Stimulated activated CD8-positive, alpha-beta memory T cell treated with anti-CD3 and anti-CD28 coated beads, Interleukin-4, amount 100 ng/mL, for 48 hours (primary cell): ENCODE measurements around the gene NRG2.

Experiments used
- DNase-seq: peaks from one replicate; pipeline ENCODE4 v3.0.0-alpha.2; 2020

The NRG2 gene

DNA sequence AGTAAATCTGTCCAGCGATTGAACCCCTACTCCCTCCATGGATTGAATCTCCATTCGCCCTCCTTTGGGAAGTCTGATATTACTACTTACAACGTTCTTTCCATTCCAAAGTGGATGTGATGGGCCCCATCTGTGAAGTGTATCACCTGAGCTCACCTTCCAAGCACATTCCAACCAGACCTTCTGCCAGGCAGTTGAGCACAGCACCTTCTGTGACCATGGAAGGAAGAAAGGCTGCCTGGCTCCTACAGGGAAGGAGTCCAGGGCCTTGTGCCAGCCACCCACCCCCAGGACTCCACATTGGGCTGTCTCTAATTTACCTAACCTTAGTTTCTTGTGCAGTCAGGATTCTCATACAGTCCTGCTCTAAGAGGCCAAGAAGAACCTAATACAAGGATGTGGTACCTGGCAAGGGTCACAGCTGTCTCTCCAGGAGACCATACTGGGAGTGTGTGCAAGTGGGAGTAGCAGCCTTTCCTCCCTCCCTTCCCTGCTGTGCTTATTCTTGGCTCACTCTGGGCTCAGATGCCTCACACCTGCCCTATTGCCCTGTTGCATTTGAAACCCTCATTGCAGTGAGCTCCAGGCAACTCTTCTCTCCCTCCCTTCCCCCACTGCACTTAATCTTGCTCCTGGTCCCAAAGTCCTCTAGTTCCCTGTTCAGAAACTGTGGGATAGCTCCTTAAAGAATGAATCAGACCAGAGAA is 116.1 kb downstream of the NRG2 start:
- DNase-seq = no peak

DNA sequence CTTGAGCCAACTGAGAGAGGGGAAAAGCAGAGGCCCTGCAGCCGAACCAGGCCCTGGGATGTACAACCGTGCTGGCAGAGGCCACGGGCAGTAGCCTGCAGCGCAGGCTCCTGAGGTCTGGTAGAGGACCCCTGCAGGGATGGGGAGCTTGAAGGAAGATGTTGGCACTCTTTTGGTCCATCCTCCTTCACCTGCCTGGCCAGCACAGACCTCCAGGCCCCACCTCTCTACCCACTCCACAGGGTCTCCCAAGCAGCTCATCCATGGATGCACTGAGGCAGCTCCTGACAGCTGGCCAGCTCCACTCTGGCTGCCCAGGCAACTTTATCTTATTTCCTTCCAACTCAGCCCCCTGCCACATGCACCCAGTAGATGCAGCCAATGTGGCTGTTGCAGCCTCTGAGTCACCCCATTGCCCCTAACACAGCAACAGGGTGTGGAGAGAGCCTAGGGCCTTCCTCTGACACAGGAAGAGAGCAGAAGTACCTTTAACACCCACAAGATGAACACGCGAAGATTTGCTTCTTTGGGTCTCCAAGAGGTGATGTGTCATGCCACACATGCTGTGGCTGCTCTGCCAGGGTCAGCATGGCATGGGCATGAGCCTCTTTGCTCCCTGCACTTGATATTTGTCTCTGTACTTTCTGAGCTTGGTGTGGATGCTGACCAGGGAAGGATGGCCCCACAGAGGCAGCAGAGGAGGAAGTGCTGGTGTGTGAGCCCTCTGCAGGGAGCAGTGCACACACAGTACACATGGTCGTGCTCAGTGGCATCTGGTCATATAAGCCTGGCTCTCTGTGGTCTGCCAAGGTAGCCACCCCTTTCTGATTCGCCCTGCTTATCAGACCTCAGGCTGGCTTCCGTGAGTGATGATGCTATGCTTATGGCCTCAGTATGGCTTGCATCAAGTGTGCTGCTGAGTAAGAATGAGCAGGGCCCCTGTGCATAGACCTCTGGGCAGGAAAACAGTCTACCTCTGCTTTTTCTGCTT is 117.2 kb downstream of the NRG2 start:
- DNase-seq = no peak

DNA sequence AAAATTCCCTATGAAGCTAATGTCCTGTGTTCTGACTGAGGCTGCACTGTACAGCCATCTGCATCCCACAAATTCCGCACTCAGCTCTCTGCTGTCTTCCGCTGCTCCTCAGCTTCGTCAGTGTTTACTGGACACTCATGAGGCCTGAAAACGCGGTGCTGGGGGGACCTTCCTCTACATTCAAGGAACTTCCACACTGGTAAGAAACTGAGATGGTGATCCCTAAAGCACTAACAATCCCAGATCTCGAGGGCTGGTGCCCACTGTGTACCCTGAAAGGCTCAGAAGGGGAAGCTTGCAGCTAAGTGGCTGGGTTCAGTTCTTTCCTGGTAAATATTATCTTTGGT is 117.9 kb downstream of the NRG2 start:
- DNase-seq = no peak

DNA sequence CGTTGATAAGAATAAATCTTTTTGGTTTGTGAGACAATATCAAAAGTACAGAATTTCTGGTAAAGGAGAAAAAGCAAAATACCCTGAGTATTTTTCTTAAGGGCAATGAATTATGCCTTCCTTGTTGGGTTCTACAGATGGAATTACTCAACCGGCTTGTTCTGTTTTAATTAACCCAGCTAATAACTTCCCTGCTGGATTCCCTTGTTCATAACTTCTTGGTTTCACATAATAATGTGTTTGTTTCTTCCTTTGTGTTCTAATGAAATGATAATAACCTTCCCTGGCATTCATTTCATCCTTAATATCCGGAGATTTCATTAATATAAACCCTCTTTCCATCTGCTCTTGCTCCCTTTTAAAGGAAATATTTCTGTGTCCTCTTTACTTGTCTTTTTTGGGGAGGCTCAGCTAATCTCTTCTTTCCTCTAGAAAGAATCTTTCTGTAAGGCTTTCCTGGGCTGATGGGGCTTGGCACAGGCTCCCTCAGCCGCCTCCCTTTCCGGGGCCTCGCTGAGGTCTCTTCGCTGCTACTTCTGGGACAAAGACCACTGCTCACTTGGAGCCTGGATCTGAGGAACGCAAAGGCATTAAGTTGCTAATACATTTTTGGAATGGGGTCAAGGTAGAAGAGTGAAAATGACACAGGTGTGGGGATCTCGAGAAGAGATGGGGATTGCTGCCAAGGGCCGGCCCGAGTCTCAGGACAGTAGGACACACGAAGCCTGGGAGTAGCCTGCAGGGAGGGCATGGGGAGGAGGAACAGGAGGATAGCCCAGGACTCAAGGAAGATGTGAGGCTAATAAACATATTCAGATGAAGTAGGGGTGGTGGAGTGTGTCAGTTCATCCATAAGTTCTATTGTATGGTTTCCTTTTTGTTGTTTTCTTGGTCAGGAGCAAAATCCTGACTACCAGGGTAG is 118.5 kb downstream of the NRG2 start:
- DNase-seq = no peak

DNA sequence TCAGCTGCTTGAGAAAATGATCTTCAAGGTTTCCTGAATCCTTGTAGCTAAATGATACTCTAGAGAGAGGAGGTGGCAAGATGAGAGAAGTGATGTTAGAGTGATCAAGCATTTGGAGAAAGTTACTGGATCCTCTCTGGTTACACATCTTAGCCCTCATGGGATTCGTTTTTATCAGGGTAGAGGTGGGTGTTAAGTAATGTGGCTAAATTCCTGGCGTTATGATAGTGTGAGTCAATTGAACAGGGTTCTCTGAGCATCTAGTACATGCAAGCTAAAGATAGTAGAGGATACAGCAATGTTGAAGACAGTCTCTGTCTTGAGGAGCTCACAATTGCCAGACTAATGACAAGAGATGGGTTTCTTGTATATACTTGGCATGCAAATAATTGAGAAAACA is 123.8 kb downstream of the NRG2 start:
- no peak for DNase-seq

DNA sequence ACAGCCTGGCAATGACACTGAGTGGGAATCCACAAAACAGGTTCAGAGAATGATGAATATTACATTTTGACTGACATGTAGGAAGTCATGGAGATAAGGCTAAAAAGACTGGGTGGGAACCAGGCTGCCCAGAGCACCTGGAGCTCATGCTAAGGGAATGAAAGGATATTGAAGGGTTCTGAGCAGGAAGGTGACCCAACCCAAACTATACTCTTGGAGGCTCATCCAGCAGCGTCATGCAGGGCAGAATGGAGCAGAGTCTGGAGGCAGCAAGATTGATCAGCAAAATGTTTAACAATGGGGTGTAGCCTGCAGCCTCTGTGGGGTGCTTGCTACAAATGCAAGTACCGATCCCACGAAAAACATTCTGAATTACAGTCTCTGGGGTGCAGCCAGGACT is 127.3 kb downstream of the NRG2 start:
- DNase-seq = no peak

DNA sequence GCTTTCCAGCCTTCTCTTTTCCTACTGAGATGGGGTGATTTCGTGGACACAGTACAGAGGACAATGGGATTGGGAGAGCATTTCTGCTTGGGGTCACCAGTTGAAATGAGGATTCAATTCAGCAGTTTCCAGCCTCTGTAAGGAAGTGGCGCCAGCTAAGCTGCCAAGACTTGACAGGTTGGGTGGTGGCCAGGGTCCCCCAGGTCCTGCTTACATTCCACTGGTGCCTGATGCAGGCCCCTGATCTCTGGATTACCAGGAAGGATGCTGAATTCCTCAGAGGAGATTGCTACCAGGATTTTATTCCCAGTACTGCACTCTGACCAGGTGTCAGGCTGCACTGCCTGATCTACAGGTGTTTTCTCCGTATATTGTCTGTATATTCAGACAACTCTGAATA is 127.8 kb downstream of the NRG2 start:
- no peak for DNase-seq

DNA sequence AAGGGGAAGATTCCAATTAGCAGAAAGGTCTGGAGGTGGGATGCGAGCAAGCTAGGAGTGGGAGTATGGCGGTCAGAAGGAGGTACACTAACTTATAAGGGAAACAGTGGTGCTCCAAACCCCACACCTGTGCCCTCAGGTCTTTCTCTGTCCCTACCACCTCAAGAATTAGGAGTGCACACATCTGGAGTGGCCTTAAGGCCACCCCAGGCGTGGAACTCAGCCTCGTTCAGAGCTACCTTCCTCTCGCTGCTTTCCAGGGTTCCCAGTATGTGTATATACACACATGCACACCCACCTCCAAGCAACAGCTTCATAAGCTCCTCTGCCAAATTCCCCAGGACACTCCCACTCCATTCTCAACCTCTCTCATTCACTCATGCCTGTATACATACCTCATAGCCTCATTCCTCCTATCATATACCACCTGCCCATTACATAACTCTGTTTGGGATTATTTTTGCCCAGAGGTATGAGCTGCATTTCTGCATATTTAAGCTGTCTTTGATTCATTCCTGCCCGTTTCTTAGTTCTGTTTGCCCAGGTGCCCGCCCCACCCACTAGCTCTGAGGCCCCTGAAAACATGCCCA is 128.8 kb downstream of the NRG2 start:
- no peak for DNase-seq

DNA sequence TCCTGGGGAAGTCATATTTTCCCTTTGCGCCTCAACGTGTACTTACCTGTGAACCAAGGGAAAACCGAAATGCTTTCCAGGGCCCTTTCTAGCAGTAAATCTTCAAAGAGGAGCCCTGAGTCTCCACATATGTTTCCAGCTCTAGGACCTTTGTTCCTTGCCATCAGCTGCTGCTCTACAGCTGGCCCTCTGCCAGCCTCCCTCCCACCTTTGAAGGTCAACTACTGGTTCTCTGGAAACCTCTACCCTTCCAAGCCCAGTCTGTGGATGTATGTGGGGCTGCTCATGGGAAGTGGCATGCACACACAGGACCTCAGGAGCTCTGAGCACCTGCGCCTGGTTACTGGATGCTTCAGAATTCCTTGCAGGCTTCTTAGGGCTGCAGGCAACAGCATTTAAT is 130.3 kb downstream of the NRG2 start:
- DNase-seq = no peak

DNA sequence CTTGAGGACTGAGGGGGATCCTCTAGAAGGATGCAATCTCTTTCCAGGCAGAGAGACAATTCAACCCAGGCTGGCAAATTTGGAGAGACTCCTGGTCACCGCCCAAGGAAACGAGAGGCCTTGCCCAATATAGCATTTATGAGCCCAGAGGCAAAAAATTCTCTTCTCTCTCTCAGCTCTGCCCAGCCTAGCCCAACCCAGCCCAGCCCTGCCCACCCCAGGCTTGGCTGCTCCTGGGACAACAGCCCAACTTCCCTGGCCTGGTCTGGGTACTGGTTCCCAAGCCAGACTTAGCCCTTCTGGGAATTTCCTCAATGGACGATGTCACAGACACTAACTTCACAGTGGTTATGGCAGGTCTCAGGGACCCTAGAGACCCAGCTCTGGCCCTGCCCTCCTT is 130.9 kb downstream of the NRG2 start:
- no peak for DNase-seq

DNA sequence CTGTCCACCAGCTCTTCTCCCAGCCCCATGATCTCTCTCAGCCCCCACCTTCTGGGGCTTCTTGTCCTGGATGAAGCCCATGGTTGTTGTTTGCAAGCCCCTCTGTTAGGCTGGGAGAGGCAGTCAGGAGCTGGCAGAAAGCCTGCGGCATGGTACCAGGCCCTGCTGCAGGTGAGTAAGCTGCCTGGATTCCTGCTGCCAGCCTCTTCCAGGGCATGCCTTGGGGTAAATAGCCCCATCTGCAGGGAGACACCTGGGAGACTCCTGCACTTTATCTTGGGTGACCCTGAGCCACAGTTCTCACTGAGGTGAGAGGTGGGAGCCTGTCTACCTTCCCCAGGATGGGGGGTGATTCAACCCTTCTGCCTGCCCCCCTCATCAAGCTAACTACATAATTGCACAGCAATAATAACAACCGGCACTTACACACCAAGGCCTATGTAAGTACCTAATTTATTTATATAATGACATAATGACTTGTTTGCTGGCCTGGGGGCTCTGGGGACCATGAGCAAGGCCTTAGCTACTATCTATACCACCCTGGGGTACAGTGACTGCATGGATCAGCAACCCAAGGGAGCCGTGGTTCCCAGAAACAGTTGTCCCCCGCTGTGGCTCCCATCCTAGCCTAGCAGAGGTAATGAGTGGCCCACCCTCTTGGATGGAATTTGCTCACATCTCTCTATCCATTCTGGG is 131.5 kb downstream of the NRG2 start:
- no peak for DNase-seq

DNA sequence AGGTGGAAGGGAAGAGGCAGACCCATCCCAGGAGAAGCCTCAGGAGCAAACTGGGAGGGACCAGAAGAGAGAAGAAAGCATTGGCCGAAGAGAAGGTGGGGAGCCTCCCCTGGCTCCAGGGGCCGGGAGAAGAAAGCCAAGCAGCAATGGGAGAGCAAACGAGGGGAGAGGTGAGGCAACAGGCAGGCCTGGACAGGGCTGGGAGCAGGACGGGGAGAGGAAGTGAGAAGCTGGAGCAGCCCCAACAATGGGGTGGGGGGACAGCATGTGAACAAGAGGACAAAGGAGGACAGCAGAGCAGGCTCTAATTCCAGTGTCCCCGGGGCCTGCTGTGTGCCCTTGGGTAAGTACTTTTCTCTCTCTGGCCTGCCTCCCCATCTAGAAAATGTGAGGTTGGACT is 132.2 kb downstream of the NRG2 start:
- DNase-seq = no peak

DNA sequence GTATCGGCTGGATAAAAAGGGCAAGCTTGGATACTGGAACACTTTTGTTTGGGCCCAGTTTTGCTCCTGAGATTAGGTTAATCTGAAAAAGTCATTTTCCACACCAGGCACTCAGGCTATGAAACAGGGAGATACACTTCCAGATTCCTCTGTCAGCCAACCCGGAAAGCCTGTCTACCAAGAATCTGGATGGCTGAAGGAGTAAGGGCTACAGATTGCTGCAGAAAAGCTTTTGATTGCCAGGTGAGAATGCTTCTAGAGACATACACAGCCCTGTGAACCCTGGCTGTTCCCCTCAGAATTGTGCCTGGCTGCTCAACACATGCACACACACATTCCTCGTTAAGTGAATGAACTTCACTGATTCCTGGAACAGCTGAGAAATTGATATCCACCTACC is 133.1 kb downstream of the NRG2 start:
- no peak for DNase-seq

DNA sequence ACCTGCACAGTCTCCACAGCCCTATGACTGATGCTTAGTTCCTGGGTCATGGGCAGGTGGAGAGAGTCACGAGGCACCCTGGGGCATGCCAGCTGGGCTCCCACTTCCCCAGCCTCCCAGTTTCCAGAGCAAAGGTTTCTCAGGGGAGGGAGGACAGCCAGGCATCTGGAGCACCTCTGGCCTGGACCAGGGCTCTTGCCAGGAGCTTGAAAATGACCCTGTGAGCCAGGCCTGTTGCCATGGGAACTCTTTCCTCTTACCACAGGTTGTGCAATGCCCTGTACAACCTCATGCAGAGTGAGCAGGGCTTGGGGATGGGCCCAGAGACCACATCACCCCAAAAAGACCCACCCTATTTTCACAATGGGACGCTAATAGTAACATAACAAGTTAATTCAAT is 134.3 kb downstream of the NRG2 start:
- no peak for DNase-seq

DNA sequence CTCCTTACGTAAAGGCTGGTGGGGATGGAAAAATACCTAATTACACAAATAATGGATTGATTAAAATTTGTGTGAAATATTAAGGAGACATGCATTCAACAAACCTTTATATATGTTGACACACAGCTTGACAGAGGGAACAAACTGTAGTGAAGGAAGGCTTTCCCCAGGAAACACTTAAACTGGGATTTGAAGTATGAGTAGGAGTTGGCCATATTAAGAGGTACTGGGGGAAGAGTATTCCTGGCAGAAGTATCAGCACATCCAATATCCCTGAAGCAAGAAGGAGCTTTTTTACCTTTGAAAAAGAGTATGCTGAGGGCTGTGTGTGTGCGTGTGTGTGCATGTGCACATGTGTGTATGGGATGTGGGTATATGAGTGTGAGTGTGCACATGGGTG is 136.4 kb downstream of the NRG2 start:
- no peak for DNase-seq

DNA sequence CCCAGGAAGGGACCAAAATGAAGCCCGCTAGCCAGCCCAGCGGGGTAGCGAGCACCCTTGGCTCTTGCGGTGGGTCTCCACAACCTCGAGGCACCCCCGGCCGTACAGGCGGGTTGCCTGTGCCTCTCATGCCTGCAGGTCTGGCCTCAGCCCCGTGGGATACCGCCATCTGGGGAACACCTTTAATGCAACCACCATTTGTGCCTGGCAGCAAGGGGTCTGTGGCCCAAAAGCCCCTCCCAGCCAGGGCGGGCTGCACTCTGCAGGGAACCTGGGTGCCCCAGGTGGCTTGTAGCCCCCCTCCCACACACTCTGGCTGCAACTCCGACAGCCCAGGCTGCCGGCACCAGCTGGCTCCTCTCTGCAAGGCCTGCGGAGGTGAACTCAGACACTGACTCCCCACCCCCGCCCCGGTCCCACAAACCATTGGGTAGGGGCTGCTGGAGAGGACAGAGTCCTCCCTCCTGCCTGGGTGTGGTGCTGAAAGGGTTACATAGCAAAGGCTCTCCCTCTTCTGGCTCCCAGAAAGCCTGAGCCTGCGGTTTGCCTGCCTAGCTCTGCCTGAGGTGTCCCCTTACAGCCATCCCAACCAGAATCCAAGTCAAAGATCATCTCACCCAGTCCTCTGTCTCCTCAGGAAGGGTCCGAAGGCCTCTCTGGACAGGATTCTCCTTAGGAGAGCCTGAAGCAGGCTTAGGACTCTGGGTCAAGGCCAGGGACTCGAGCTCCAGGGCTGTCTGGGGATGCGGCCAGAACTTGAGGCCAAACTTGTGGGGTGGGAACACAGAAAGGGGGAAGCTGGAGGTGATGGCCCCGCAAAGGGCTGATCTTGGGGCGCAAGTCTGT is 138.1 kb downstream of the NRG2 start:
- DNase-seq = no peak

DNA sequence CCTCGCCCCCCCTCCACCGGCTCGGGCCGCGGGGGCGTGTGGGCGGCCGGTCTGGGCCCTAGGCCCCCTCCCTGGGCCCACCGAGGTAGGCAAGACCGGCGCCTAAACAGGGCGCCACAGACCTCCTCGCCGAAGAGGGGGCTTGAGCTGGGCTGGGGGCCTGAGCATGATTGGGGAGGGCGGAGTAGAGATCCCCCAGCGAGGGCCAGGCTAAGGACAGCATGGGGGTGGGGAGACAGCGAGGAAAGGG is 138.6 kb downstream of the NRG2 start:
- no peak for DNase-seq

DNA sequence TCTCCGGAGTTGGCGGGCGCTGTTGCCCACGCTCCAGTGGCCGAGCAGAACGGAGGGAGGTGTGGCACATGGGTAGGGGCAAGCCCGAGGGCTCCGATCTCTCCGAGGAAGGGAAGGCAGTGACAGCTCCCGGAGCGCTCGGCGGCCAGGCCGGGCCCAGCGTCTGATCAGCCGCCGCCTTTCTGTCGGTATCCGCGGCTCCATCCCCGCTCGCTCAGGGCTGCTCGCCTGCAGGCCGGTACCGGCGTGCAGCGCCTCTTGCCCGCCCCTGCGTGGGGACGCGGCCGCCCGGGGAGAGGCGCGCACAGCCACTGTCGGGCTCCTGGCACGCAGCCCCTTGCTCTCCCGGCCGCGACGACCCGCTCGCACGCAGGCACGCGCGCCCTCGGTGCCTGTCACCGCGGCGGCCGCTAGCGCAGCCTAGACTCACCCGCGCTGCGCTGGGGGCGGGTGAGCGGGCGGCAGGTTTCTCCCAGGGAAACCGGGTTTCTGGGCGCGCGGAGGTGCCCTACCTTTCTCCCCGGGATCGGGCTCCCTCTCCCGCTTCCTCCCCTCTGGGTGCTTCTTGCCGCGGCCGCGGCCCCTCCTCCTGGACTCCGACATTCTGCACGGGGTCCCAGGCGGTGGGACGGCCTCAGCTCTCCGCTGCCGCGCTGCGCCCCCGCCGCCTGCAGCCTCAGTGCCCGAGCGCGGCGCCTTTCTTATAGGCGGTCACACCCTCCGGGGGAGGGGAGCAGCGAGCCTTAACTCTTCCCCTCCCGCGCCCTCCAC is 139.1 kb downstream of the NRG2 start:
- no peak for DNase-seq

DNA sequence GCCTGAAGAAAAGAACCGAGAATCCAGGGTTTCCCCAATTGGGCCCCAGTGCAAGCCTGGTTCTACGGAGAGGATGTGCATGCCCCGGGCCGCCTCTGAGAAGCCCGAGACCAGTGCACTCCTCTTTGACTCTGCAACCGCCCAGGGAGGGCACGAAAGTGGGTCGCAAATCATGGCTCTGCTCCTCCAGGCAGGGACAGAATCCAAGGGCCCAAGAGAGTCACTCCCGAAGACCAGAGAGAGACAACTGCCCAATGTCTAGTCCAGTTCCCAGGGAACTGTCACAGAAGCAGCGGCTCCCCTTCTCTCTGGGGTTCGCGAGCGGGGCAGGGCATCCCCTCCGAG is 139.7 kb downstream of the NRG2 start:
- DNase-seq = no peak

DNA sequence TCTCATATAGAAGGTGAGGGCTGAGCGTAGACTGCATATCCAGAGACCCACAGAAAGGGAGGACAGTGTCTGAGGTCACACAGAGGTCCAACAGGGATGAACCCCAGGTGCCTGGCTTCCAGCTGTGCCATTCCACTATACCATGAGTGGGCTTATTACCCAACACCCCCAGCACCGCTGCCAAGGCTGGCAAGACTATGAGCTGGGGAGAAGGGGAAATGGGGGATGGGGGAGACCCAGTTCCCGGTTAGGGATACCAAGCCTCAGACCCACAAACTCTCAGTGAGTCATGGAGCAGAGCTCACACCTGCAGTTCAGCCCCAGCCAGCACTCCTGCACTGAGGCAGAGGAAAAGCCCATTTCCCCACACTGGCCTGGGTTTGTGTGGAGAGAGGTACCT is 141.1 kb downstream of the NRG2 start:
- no peak for DNase-seq

DNA sequence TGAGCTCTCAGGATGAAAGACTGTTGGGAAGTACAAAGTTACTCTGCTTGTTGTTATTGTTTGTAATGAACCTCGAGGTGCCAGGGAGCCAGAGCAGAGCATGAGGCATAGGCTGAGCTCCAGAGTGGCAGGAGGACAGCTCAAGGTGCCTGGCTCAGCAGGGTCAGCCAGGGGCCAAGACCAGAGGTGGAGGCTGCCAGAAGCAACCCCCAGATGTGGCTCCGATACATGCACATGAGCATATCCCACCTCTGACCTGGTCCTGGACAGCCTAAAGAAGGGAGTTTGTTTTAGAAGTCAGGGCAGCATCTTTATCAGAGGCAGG is 141.9 kb downstream of the NRG2 start:
- DNase-seq = no peak
